ENCODE results near the gene BNIP3.

BNIP3 gene

GRCh38 chr10:131983780-131984179 lies 2.1 kb upstream of the BNIP3 start (continued):
- TF ChIP-seq, protein P1, sequence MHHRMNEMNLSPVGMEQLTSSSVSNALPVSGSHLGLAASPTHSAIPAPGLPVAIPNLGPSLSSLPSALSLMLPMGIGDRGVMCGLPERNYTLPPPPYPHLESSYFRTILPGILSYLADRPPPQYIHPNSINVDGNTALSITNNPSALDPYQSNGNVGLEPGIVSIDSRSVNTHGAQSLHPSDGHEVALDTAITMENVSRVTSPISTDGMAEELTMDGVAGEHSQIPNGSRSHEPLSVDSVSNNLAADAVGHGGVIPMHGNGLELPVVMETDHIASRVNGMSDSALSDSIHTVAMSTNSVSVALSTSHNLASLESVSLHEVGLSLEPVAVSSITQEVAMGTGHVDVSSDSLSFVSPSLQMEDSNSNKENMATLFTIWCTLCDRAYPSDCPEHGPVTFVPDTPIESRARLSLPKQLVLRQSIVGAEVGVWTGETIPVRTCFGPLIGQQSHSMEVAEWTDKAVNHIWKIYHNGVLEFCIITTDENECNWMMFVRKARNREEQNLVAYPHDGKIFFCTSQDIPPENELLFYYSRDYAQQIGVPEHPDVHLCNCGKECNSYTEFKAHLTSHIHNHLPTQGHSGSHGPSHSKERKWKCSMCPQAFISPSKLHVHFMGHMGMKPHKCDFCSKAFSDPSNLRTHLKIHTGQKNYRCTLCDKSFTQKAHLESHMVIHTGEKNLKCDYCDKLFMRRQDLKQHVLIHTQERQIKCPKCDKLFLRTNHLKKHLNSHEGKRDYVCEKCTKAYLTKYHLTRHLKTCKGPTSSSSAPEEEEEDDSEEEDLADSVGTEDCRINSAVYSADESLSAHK (tag by site-specific recombination; IDR thresholded peaks at IDR 0.05), result no peak
- no peak for TF ChIP-seq ZNF37A (tag by site-specific recombination; IDR thresholded peaks at IDR 0.05)
- TF ChIP-seq, protein P2, sequence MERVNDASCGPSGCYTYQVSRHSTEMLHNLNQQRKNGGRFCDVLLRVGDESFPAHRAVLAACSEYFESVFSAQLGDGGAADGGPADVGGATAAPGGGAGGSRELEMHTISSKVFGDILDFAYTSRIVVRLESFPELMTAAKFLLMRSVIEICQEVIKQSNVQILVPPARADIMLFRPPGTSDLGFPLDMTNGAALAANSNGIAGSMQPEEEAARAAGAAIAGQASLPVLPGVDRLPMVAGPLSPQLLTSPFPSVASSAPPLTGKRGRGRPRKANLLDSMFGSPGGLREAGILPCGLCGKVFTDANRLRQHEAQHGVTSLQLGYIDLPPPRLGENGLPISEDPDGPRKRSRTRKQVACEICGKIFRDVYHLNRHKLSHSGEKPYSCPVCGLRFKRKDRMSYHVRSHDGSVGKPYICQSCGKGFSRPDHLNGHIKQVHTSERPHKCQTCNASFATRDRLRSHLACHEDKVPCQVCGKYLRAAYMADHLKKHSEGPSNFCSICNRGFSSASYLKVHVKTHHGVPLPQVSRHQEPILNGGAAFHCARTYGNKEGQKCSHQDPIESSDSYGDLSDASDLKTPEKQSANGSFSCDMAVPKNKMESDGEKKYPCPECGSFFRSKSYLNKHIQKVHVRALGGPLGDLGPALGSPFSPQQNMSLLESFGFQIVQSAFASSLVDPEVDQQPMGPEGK (tag by site-specific recombination; IDR thresholded peaks at IDR 0.05), result no peak
- TF ChIP-seq ZNF518A (tag by site-specific recombination; conservative IDR thresholded peaks at IDR 0.05; ENCODE audit: low read depth), result no peak
- no peak for TF ChIP-seq ZNF112 (tag by site-specific recombination; IDR thresholded peaks at IDR 0.05)
- TF ChIP-seq INSM2 (tag by site-specific recombination; IDR thresholded peaks at IDR 0.05), result no peak
- no peak for TF ChIP-seq ZNF404 (tag by site-specific recombination; IDR thresholded peaks at IDR 0.05)

DNA sequence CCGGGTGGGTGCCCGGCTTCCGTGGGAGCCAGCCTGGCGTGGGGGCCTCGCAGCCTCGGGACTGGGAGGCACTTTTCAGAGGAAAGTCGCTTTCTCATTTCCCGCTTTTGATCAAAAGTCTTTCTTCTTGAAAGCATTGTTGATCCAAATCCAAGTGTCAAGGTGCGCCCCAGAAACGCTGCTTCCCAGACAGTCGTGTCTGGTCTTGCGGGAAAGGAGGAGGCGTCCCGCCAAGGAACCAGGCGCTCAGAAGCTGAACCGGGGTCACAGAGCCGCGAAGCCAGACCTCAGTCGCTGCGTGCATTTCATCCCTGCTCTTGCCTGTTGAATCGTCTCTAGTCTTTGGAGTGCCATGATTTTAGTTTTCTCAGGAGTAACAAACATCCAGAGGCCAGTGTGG lies 1.1 kb upstream of the BNIP3 start:
- Histone ChIP-seq H3K4me3 (ENCODE audit: low read depth, low read length) (no peak overlapping the region), H3K4me1 (ENCODE audit: control insufficient read depth, insufficient read depth, low read length) (no peaks in the 10 kb centered on the region), H3K27ac (ENCODE audit: extremely low read depth, low read depth, low read length) (no peak overlapping the region), H3K9me3 (ENCODE audit: control insufficient read depth, insufficient read depth, low read depth, low read length) (no peaks in the 10 kb centered on the region), H3K36me3 (ENCODE audit: control insufficient read depth in 2 of 2, insufficient read depth in 1 of 2, low read length in 2 of 2) (no peaks in the 10 kb centered on the region; a peak in 1 of 3 replicates)
- CTCF ChIA-PET, result interaction anchor here (1.3 kb wide), 1 partner anchor 40 kb away, joined by 4 read pairs; no protein-coding TSS in a partner anchor
- POLR2A ChIA-PET, result interaction anchor here (1.1 kb wide), 1 partner anchor 83 kb away, joined by 3 read pairs; no protein-coding TSS in a partner anchor
- no peak for TF ChIP-seq SALL2 (tag by site-specific recombination; IDR thresholded peaks at IDR 0.05; ENCODE audit: borderline replicate concordance)
- TF ChIP-seq ZNF76 (tag by site-specific recombination; IDR thresholded peaks at IDR 0.05; ENCODE audit: borderline replicate concordance, low read depth), result no peak
- TF ChIP-seq SP3 (tag by site-specific recombination; IDR thresholded peaks at IDR 0.05), result no peak
- TF ChIP-seq KLF7 (tag by site-specific recombination; IDR thresholded peaks at IDR 0.05; ENCODE audit: borderline replicate concordance), result no peak
- no peak for TF ChIP-seq ZSCAN16 (tag by site-specific recombination; IDR thresholded peaks at IDR 0.05)
- TF ChIP-seq ZFP3 (tag by site-specific recombination; IDR thresholded peaks at IDR 0.05; ENCODE audit: low read depth), result no peak
- TF ChIP-seq TRIM28 (IDR thresholded peaks at IDR 0.05; ENCODE audit: borderline replicate concordance, low read length), result no peak
- TF ChIP-seq KLF9 (tag by site-specific recombination; IDR thresholded peaks at IDR 0.05; ENCODE audit: low read depth), result no peak
- no peak for TF ChIP-seq ZBTB48 (tag by site-specific recombination; IDR thresholded peaks at IDR 0.05)
- TF ChIP-seq PRDM2 (tag by site-specific recombination; IDR thresholded peaks at IDR 0.05; ENCODE audit: borderline replicate concordance), result no peak

Data from HEK293 (cell line).